GM12874 (cell line): ENCODE measurements around the gene MTMR3.

Experiments used
- CTCF ChIP-seq: IDR thresholded peaks from 2 replicates; pipeline ENCODE4 v1.5.1; 2011; ENCODE audit warnings: low read depth, mild to moderate bottlenecking, control low read depth, low read length, moderate library complexity; ENCODE audit not compliant: insufficient read depth

Gene MTMR3

GRCh38 chr22:29954203-29954855, 71.4 kb downstream of the MTMR3 start:
- no peak for TF ChIP-seq CTCF

GRCh38 chr22:29956680-29957079, 73.7 kb downstream of the MTMR3 start:
- no peak for TF ChIP-seq CTCF

- no peak for TF ChIP-seq CTCF
These were observed 75.2 kb downstream of the MTMR3 start for GRCh38 chr22:29958170-29958569.

- no peak for TF ChIP-seq CTCF
These were observed 81.8 kb downstream of the MTMR3 start for GRCh38 chr22:29964776-29965175.

GRCh38 chr22:29967461-29967860, 84.5 kb downstream of the MTMR3 start:
- no peak for TF ChIP-seq CTCF

- TF ChIP-seq CTCF: no peak
These were observed 88.6 kb downstream of the MTMR3 start for GRCh38 chr22:29971607-29972006.

GRCh38 chr22:29972121-29972520, 89.1 kb downstream of the MTMR3 start:
- TF ChIP-seq CTCF: no peak
